ENCODE data around the gene PRDM16.

PRDM16 gene

DNA sequence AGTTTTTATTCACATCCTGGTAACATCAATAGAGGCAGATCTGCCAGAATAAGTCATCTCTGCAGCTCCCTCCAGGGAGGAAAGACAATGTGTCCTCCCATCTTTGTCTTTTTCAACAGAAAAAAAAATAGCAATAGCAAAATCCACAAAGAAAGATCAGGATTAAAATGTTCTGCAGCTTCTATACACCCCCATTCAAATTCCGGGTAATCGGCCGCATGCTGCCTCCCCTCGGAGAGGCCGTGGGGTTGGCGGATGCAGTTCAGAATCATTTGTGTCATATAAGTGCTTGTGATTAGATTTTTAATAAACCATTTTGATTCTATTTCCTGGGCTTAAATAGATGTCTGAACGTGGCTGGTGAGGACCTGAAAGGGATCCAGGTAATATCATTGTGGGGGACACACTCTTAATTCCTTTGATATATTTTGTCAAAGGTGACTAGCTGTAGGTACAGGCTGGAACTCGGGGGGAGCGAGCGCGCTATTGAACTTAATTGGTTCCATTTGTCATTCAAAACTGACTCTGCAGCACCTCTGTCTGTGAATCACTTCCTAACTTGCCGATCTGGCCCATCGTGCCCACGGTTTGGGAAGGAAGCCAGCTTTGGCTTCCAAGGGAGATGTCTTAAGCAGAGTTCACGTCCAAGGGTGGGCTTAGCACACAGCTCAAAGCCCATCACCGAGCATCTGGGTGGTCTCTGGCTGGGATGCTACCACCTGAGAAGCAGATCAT lies 299.9 kb downstream of the PRDM16 start:
- DNase-seq: no peak

DNA sequence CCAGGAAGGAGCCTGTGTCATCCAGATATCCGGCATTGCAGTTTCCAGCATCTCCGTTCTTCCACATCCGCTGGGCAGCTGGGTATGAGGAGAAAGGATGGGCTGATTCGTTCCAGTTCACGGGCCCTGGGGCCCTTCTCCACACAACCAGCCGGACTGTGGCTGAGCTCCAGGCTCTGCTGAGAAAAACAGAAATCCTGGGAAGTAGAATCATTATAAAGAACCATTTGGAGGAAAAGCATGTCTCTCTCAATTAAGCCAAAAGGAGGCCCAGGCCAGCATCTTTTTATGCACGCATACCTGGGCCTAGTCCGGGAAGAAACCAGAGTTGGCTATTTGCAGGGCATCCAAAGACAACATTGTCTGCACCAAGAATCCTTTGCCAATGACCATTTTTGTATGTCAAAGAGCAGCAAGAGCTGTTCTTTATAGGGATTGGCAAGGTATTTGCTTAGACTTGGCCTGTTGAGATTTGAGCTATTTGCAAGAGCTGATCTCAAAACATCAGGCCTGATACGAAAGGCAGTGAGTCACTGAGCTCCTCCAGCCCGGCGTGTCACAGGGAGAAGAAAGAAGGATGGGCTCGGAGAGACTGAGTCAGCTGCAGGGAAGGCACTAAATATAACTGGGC lies 300.6 kb downstream of the PRDM16 start:
- no peak for DNase-seq

DNA sequence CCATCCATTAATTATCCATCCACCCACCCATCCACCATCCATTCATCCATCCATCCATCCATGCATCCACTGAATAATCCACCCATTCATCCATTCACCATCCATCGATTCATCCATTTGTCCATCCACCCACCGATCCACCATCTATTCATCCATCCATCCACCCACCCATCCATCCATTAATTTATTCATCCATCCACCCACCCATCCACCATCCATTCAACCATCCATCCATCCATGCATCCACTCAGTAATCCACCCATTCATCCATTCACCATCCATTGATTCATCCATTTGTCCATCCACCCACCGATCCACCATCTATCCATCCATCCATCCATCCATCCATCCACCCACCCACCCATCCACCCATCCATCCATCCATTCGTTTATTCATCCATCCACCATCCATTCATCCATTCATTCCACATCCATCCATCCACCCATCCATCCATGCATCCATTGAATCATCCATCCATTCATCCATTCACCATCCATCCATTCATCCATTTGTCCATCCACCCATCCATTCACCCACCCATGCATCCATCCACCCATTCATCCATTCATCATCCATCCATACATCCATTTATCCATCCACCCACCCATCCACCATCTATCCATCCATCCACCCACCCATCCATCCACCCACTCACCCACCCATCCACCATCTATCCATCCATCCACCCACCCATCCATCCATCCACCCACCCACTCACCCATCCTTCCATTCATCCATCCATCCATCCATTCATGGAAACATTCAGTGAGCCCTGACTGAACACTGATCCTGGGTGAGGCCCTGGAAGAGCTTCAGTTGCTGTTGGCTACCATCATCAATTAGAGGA lies 302.1 kb downstream of the PRDM16 start:
- DNase-seq: no peak

DNA sequence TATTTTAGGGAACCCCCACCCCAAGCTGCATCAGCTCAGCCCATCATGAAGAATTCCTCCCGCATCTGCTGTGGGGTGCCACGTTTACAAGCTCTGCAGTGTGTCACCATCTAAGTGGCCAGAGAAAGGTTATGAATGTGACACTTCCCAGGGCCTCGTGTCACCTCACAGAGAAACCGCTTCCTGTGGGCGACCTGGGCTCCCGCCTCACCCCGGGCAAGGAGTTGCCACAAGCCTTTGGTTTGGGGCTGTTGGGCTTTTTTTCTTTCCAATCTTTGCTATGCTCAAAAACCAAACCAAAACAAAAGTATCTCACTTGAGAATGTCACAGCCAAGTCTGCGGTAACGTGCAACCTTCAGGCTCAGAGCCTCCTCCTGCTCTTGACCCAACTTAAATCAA lies 303.3 kb downstream of the PRDM16 start:
- no peak for DNase-seq

DNA sequence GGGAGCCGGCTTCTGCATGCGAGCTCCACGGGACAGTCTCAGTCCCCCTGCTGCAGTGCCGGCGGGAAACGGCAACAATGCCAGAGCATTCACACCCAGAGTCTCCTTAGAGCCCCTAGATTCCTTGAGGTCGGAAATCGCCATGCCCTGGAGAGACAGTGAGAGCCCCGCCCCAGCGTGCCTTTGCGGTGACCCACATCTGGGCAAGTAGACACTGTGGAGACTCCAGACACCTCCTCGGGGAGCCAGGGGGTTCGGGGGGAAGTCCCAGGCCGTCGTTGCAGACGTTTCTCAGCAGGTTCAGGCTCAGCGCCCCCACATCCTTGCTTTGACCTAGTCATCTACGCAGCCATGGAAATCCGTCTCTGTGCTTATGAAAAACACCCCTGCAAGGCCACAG lies 304.2 kb downstream of the PRDM16 start:
- no peak for DNase-seq

DNA sequence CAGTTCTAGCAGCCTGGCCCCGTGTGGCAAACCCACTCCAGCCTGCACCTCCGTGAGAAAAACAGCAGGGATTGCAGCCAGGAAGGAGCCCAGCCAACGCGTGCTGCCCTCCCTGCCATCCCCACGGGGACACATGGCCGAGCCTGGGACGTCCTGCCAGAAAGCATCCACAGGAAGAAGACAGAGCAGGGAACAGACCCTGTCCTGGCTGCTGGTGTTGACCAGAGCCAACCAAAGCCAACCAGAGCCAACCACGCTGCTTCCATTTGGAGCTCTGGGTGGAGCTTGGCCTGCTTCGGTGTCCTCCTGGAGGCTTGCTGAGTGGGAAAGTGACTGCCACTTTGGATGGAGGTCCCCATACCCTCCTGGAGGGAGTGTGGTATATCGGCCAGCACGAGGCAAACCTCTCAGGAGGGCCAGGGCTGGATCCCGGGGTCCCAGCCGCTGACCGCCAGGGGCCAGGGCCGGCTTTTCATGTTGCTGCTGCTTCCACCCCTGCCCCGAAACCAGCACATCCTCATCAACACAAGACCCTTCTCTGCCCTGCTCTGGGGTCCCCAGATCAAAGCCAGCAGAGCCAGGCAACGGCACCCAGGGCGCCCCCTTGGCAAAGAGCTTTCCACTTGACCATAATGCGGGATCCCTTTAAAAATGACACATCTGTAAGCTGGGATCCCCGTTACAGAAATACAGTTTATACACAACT lies 304.9 kb downstream of the PRDM16 start:
- DNase-seq: no peak

DNA sequence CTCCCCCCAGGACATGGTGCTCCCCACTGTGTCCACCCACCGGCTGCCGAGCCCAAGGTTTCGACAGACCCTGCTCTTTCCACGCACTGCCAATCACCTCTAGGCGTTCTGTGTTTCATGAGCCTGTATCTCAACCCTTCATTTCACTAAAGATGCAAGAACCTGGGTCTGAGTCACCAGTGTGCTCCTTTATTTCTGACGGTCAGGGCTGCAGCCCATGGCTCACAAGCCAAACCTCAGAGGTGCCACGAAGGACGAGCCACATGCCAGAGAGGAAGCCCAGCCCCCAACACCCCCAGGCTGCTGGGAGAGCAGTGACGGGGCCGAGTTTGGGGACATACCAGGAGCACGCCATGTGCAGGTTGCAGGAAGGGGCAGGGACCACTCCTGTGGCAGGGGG lies 306.2 kb downstream of the PRDM16 start:
- no peak for DNase-seq

DNA sequence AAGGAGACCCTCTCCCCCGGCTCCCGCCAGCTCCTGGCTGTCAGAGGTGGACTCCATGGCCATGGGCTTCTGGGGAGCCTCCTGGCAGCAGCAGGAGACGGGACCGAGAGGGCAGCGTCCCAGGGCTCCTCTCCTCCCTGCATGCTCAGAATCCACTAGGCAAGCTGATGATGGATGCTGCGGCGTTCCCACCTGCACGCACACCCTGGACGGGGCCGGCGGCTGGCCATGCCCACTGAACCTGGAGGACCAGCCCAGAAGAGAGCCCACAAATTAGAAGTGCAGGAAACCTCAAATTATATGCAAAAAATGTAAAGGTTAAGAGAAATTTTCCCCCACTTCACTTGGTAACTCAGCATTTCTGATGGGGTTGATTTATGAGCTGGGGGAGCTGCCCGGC lies 308.2 kb downstream of the PRDM16 start:
- no peak for DNase-seq

DNA sequence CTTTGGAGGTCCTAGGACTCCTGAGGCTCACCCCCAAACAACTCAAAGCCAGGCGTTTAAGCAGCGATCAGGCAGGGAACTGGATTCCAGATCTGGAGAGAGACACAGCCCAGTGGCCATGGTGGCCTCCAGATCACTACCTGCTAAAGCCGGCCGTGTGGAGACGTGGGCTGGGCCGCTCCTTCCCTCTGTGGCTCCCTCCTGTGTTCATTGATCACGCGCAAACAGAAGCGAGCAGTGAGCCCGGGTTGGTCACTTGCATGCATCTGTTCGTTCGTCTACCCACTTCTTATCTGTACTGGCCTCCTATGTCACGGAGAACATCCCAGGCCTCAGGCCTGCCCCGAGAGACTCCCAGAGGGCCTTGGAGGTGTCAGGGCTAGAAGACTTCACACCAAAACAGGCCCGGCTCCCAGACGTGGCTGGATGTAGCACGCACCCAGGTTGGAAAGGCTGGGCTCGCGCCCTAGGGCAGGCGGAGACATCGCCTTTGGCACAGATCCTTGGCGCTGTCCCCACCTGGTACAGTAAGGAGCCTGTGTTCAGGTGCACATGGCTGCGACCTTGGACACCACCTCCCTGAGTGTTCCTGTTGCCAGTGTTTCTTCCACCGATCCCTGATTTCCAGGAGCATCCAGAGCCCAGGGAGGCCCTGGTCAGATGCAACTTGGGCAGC lies 308.7 kb downstream of the PRDM16 start:
- no peak for DNase-seq

DNA sequence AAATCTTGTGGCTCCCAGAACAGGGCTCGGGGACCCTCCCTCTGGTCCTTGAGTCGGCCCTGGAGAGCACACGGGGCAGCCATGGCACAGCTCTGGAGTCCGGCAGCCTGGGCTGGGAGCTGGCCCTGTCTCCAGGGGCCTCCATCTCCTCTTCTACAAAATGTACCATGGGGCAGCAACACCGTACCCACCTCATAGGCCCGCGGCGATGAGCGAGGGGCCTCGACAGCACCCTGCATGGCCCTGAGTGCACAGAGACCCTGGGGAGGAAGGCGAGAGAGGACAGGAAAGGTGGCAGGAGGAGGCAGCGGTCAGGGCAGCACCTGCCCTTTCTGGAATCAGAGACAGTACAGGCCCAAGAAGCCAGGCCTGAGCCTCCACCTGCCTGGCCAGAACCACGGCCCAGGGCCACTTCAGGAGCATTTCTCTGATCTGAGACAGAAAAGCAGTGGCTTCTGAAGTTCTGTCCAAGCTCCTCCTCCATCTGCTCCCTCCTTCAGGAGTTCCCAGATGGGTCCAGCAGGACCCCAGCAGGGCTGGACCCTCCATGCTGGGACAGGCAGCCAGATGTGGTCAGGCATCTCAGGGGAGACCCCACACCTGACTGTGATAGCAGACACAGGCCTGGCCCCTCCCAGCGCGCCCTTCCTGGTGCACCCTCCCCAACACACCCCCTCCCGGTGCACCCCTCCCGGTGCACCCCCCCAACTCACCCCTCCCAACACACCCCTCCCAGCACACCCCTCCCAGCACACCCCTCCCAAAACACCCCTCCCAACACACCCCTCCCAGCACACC lies 309.6 kb downstream of the PRDM16 start:
- no peak for DNase-seq

DNA sequence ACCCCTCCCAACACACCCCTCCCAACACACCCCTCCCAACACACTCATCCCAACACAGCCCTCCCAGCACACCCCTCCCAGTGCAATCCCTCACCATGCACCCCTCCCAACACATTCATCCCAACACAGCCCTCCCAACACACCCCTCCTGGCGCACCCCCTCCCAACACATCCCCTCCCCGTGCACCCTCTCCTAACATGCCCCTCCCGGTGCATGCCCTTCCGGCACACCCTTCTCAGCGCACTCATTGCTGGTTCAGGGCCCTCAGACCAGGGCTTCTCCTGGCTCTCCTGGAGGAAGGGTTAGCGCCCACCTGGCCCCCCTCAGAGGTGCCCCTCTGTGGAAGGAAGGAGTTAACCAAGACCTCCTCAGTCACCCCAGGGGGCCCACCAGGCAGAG lies 310.9 kb downstream of the PRDM16 start:
- no peak for DNase-seq

DNA sequence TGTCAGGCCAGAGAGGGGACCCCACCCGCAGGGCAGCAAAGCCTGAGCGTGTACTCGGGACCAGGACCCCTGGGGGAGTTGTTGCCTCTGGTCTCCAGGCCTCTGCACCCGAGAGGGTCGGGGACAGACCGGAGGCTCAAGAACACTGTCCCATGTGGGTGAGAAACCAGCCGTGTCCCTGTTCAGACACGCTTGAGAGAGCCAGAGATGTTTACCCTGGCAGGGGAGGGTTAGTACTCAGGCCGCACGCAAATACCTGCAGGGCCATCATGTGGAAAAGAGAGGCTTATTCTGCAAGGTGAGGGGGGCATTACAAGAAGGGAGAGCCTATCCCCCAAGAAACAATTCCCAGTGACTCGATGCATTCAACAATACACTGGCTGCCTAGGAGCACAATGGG lies 311.5 kb downstream of the PRDM16 start:
- DNase-seq: no peak

DNA sequence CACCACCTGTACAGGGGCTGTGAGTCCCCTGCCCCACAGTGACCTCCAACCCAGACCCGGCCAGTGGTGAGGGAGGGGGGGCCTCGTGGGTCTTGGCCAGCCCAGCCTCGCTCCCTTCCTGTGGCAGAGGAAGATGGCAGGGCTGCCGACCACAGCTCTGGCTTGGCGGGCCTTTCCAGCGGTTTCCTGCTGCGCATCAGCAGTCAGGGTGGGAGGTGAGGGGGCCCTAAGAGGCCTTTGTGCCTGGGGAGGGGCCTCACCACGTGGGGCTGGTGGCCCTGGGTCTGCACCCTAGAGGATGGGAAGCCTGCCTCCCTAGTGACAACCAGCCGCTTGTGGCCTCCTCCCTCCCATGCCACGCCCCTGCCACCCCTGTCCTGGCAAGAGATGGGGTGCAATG lies 312.9 kb downstream of the PRDM16 start:
- no peak for DNase-seq

DNA sequence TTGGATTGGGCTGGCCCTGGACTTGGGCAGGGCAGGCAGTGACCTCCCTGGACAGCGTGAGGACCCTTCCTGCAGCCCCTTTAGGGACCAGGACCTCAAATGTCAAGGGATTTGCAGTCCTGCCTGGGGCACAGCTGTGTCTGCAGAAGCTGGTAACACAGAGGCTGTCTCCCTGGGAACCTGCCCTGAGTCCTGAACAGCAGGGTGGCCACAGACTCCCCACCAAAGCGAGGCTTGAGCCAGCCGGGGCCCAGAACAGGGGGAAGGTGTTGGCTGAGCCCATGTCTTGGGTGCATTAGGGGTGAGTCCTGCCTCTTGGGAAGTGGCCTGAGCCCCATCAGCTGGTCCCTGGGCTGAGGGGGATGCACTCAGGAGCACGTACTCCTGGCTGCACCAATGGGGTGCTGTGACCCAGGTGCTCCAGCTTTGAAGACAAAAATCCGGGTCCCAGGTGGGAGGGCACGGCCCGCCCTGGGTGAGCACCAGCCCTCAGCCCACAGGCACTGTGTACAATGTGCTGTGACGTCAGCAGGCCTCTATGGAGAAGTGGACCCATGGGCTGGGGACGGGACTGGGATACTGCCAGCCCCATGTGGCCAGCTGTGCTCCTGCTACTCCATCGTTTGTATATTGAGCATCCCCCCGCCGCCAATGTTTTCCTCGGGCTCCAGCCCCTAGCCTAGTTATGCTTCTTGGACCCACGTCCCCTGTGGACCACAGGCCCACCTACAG lies 313.5 kb downstream of the PRDM16 start:
- DNase-seq: no peak

DNA sequence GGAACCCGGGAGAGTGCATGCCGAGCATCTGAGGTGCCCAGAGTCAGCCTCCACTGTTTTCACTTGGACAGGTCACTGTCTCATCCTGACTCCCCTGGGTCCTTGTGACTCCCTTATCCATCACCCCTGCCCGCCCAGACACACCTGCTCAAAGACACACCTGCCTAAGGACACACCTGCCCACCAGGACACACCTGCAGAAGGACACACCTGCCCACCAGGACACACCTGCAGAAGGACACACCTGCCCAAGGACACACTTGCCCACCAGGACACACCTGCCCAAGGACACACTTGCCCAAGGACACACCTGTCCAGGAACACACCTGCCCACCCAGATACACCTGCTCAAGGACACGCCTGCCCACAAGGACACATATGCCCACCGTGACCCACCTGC lies 314.7 kb downstream of the PRDM16 start:
- no peak for DNase-seq

DNA sequence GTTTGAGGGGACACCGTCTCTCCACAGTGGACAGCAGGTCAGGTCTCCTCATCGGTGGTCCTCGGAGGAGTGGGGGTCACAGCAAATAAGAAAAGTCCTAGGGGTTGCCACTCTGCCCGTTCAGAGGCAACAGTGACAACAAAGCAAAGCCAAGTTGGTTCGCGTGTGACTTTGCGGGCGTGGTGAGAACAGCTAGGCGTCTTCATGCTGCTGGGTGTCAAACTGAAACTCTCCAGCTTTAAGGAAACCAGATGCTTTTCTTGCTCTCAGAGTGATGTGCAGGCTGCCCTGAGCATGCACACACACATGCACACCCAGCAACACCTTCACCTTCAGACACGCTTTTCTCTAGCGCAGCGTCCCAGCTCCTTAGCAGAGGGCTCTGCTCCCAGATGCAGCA lies 315.4 kb downstream of the PRDM16 start:
- no peak for DNase-seq

DNA sequence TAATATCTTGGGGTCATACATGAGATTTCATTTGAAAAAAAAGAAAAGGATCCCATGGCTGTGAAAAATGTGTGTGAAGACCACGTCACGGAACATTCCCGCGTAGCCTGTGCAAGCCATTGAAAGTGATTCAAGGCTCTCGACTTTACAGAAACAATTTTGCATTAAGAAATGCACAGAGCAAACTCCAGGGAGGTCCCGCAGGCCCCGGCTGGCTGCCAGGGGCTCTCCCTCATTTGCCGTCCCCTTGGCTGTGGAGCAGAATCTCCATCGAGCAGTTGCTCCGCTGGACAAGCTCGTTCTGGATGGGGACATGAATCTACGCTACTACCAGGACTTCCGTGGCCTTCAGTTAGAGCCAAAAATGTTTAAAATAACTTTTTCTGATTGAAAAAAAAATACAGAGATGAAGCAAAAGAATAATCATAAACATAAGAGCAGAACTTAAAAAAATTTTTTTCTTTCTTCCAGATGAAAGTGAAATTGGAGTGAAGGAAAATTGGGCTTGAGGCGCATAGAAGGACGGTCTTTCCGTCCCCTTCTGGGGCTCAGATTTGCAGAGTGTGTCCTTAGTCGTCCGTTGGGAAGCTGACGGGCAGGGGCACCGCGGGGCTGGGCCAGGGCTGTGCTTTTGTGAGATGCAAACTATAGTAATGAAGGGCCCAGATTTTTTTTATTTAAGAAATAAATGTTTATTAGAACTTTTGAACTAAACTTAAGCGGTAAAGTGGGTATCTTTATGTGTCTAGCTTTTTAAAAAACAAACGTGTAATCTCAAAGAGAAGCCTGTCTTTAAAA lies 317.4 kb downstream of the PRDM16 start:
- no peak for DNase-seq

DNA sequence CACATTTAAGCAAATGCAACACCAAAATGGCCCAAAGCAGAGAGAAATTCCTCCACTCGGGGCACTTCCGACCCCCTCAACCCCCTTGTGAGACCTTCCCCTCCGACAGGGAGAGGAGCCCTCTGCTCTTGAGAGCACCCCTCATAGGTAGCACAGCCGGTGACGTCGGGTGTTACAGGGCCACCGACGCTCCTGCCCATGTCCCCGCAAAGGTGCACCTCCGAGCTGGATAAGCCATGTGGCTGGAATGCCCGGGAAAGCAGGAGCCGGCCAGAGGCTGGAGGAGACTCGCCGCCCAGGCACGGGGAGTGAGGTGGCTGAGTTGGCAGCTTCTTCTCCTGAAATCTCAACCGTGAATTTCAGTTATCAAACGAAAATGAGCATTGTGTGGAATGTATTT lies 318.4 kb downstream of the PRDM16 start:
- no peak for DNase-seq

DNA sequence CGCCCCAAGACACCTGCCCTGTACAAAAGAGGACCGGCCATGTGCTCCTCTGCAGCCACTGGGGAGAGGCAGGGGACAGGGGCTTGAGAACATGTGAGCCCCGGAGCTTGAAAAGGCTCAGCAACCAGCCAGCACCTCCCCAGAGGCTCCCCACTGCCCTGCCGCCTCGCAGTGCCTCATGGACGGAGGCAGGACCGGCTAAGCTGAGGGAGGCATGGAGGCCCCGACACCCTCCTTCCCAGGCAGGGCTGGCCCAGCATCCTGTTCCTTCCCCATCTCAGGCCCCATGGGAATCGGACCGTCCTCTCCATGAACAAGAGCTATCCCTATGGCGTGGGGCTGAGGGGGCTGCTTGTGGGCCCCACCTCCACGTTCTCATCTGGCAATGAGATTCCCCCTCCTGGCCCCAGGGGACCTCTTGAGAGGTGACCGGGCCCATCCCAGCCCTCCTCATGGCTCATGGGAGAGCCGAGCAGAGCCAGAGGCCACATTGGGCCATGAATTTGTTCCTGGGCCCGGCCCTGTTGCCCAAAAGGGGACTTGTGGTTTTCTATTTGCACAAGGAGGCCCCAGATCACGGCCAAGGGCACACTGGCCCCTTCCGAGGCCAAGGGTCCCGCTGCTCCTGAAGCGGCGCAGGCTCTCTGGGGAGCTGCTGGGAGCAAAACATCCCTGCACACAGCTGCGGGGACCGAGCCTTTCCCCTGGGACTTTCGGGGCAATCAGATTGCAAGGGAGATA lies 320.3 kb downstream of the PRDM16 start:
- no peak for DNase-seq

DNA sequence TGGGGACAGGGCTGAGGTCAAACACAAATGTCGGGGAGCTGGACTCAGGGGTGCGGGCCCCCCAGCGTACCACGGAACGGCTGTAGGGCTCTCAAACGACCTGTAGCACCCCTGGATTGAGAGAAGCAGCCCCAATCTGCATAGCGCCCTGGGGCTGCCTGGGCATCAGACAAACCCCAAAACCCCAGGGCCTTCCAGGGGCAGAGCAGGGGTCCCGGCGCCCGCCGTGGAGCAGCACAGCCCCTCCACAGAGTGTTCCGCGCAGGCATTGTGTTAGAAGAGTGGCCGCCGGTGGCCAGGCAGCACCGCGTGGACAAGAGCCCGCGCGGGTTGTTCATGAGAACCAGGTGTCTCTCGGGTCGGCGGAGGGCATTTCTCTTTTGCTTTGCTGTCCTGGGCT lies 321.3 kb downstream of the PRDM16 start:
- no peak for DNase-seq

Measured in DMS153 (cell line).